ENCODE data around the gene HK2.

HK2 gene

DNA sequence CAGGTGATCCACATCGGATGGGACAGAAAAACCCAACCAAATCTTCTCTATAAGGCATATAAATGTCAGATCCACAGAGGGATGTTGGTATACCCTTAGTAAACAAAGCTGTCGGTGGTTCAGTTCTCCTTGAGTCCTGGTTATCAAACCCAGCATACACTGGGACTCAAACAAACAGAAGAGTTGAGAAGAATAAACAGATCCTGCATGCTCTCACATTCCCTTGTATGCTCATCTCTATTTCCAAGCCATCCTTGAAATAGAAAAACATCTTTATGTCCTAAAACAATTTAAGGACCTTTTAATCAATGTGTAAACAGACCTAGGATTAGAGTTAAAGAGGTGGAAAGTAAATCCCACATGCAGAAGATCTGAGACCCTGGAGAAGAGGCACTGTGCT is 19.8 kb upstream of the HK2 start:
- DNase-seq (ENCODE audit: low read depth), result no peak
- no peak overlapping the region for H3K4me3 ChIP-seq (ENCODE audit: low read length)
- TF ChIP-seq, protein P1, sequence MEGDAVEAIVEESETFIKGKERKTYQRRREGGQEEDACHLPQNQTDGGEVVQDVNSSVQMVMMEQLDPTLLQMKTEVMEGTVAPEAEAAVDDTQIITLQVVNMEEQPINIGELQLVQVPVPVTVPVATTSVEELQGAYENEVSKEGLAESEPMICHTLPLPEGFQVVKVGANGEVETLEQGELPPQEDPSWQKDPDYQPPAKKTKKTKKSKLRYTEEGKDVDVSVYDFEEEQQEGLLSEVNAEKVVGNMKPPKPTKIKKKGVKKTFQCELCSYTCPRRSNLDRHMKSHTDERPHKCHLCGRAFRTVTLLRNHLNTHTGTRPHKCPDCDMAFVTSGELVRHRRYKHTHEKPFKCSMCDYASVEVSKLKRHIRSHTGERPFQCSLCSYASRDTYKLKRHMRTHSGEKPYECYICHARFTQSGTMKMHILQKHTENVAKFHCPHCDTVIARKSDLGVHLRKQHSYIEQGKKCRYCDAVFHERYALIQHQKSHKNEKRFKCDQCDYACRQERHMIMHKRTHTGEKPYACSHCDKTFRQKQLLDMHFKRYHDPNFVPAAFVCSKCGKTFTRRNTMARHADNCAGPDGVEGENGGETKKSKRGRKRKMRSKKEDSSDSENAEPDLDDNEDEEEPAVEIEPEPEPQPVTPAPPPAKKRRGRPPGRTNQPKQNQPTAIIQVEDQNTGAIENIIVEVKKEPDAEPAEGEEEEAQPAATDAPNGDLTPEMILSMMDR (conservative IDR thresholded peaks at IDR 0.05; ENCODE audit: low read depth, low read length), result no peak

DNA sequence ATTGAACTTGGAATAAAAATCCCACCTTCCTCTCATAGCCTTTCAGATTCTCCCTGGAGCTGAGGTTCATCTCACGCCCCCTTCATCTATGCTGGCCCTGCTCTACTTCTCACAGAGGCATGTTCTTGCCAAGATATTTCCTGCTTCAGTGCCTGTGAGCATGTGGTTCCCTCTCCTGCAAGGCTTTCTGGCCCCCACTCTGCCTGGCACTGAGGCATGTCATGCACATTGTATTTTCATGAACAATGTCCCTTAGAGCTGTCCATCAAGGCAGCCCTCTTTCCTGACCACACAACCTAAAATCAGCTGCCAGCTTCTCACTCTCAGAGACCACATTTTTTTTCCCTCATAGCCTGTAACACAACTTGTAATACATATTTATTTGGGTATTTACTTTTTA is 18.0 kb upstream of the HK2 start:
- no peak for DNase-seq (ENCODE audit: low read depth)
- no peak overlapping the region for H3K4me3 ChIP-seq (ENCODE audit: low read length)
- TF ChIP-seq, protein P1 (conservative IDR thresholded peaks at IDR 0.05; ENCODE audit: low read depth, low read length), result no peak

DNA sequence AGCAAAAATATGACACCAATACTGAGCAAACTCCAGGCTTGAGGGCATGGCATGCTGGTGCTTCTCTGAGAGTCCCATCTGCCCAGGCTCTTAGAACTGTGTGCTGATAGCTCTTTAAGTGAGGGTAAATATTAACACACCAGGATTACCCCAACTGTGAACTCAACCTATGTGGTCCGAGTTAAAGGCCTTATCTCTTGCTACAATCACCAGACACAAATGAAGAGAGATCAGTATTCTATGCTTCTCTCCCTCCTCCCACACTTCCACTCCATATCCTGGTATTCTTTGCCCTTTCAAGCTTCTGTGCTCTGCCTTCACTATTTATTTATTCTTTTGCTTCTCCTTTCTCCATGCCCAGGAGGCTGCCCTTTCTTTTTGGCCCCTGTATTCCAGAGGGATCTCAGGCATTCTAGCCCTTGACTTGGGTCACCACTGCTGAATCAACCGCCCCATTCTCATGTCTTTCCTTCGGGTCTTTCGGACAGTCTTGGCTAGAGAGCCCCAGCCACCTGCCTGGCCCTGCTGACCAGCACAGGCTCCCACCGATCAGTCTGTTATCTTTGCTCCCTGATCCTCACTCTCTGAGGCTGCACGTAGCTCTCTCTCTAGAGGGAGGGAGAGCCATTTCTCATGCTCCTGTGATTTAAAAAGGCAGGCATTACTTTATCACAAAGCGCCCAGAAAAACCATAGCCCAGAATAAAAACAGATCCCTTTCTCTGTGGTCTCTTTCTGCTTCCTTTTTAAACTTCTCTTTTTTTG is 17.2 kb upstream of the HK2 start:
- TF ChIP-seq, protein P1 (conservative IDR thresholded peaks at IDR 0.05; ENCODE audit: low read depth, low read length), result no peak
- H3K4me3 ChIP-seq (ENCODE audit: low read length), result no peak overlapping the region
- DNase-seq (ENCODE audit: low read depth), result no peak

GRCh38 chr2:74817304-74817675 is 16.6 kb upstream of the HK2 start:
- TF ChIP-seq, protein P1 (conservative IDR thresholded peaks at IDR 0.05; ENCODE audit: low read depth, low read length), result no peak
- no peak for DNase-seq (ENCODE audit: low read depth)
- H3K4me3 ChIP-seq (ENCODE audit: low read length), result no peak overlapping the region

- TF ChIP-seq, protein P1 (conservative IDR thresholded peaks at IDR 0.05; ENCODE audit: low read depth, low read length), result no peak
- DNase-seq (ENCODE audit: low read depth), result no peak
- no peak overlapping the region for H3K4me3 ChIP-seq (ENCODE audit: low read length)
Measured at GRCh38 chr2:74819702-74820101, 14.2 kb upstream of the HK2 start.

DNA sequence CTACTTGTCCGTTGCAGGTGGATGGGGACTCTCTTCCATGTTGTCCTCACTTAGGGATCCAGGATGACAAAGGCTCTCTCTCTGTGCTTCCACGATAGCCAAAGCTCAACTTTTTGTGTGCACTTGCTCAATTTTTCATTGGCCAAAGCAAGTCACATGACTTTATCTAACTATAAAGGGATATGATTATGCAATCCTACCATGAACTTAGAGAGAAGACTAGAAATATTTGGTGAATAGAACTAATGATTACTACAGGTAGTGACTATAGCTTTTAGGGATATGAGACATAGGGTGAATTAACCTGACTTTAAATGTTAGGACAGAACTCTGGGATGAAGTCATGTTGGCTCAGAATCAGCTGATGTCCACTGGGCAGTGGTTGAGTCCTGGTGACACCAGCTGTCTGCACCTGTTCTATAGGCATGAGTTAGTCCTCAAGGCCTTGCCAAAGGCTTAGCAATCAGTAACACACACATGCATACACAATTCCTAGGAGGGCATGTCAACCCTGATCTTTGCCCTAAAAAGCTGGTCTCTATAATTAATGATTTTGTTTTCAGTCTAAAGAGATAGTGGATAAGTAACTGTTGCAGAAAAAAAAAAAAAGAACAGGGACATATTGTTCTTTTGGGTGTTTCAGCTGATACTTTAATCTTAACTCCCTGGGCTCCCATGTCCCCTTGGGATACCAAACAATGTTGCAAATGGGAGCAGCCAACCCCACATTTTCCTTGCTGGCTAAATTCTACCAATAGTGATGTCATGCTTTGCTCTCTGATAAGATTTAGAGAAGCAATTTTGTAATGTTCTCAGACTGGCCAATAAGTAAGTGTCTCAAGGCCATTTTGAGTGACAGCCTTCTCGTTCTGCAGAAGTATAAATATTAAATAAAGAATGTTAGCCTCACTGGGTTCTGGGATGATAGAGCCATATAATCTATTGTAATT is 12.5 kb upstream of the HK2 start:
- TF ChIP-seq, protein P1 (conservative IDR thresholded peaks at IDR 0.05; ENCODE audit: low read depth, low read length), result no peak
- no peak for DNase-seq (ENCODE audit: low read depth)
- H3K4me3 ChIP-seq (ENCODE audit: low read length), result no peak overlapping the region

All from retinal pigment epithelial cell (primary cell).